COR-L47 (cell line): ENCODE data around the gene MITF.
"Not testable (repeated sequence)": the region's sequence is repeated elsewhere in the genome, so short reads cannot be mapped to it uniquely, and the experiment has no call there.

Experiments
- DNase-seq: peaks from one replicate; lab custom pipeline; 2025; lab: John Stamatoyannopoulos, UW

MITF gene

DNA sequence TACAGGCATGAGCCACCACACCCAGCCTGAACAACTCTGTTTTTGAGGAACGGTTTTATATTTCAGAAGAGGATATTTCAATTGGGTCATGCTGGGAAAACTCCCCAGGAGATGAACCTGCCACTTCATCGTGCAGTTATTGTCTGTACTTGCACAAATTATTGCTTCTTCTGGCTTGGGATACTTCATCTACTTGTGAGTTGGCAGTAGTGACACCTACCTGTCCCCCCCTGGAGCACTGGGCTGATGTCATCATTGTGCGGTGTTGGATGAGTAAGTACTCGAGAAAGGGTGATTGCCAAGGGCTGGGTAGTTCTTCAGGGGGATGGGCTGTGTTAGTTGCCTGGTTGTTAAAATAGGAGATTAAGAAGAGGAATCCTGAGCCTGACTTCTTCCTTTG, 175.1 kb downstream of the MITF start:
- DNase-seq = no peak

DNA sequence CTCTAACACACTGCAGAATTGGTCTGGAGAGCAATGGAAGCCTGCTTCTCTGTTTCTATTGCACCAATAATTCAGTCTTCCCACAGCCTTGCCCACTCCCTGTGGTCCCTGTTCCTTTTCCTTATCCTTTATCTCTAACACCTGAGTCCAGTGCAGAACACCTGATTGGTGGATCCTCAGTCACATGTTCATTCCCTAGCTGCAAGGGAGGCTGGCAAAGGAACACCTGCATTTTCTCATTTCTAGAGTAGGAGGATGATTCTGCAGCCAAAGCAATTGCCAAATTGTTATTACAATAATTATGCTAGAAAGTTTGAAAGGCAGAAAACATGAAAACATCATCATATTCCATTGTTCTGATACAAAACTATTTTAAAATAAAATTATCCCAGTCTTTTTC, 176.5 kb downstream of the MITF start:
- no peak for DNase-seq

DNA sequence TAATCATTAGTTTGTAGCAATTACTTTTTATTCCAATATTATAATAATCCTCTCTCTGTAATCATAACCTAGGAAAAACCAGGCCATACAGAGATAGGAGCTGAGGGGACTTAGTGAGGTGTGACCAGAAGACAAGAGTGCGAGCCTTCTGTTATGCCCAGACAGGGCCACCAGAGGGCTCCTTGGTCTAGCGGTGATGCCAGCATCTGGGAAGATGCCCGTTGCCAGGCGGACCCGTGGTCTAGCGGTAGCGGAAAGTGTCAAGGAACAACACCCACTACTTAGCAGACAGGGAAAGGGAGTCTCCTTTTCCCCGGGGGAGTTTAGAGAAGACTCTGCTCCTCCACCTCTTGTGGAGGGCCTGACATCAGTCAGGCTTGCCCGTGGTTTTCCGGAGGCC, 180.7 kb downstream of the MITF start:
- not testable (repeated sequence) for DNase-seq

DNA sequence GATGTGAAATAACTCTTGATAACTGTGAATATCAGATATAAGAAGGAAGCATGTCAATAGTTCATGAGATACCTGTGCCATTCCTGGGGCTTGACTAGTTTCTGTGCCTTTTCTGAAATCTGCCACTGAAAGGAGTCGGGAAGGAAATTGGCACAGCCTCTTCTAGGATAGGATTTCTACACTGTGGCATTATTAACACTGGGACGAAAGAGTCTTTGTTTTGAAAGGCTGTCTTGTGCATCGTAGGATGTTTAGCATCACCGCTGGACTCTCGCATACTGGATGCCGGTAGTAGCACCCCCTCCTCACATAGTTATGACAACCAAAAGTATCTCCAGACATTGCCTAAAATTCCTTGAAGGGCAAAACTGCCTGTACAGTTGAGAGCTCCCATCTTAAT, 182.4 kb downstream of the MITF start:
- no peak for DNase-seq

DNA sequence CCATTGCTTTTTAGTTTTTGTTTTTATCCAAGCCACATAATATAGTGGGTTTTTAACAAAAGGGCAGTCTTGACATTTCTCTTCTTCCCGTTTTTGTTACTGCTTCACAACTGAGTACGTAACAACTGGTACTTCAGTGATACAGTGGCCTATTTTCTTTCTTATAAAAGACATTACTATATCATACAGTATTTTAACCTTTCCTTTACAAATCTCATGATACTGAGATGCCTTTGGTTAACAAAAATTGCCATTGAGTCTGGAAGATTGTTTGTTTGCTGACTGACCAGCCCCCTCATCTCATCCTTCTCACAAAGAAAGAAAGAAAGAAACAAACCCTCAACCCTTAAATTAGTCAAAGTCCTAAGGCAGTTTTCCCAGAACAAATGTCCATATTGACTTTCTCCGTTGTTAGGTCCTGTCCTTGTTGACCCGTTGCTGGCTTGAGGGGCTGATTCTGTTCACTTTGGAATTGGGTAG, 183.3 kb downstream of the MITF start:
- no peak for DNase-seq

DNA sequence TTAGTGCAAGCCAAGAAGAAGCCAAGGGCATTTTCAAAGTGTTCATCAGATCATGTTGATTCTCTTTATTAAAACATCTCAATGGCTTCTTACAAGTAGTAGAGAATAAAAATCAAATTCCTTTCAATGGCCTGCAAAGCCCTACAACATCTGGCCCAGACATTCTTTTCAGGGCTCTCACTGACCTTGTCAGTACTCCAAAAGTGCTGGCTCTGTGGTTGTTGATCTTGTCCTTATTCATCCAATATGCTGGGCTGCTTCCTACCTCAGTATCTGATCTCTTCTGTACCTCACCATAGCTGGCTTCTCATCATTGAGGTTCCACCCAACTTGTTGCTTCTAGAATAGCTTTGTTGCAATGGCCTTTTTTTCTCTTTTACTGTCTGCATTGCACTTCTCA, 186.2 kb downstream of the MITF start:
- DNase-seq = no peak

DNA sequence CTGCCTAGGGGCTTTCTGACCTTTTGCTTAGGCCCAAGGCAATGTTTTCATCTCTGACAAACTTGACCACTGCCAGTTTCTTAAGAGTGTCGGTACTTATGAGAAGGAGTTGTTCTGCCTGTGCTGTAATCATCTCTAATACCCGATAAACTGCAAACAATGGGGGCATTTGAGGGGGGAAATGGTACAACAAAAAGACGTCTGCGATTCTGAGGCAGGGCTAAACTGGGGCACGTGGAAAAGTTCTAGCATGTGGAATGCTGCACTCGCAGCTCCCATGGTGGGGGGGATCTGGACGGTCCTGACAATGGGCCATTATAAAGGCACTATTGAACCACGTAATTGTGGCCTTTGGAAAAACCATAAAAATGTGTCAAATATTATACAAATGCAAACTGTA, 187.1 kb downstream of the MITF start:
- DNase-seq = no peak

DNA sequence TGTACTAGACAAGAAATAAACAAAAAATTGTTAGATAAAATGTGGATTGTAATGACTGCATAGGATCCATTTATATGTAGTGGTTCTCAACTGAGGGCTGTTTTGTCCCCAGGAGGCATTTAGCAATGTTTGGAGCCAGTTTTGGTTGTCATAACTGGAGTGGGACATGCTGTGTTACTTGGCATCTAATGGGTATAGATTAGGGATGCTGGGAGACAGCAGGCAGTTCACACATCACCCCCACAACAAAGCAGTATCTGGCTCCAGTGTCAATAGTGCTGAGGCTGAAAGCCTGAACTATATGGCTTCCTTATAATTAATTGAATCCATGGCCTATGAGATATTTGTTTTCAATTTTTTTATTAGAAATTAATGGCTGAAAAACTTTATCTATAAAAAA, 188.3 kb downstream of the MITF start:
- no peak for DNase-seq

DNA sequence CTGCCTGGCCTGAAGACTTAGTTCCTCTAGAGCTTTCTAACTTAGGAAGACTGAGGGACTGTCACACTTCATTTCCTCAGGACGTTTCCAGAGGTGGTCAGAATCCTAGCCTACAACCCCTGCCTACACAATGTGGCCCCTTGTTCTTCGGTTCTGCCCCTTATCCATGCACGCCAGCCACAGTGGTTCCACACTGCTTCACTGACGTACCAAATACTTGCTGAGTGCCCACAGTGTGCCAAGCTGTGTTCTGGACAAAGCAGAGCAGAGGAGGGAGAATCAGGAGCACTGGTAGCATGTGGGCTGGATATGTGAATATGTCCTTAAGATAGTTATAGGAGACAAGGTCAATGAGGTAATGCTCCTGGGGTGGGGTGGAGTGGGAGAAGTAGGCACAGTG, 189.8 kb downstream of the MITF start:
- DNase-seq = no peak

DNA sequence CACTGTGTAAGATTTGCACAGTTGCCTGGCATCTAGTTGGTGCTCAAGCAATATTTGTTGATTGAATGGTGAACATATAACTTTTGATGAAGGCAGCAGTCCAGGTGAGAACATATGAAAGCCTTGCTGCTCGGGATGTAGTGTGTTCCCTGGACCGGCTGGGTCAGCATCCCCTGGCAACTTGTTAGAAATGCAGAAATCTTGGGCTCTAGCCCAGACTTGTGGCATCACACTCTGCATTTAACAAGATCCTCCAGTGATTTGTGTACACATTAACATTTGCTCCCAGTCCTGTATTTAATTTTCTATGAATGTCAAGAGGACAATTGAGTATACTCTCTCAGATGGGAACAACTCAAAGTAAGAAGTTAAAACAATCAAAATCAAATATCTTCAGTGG, 191.3 kb downstream of the MITF start:
- no peak for DNase-seq

DNA sequence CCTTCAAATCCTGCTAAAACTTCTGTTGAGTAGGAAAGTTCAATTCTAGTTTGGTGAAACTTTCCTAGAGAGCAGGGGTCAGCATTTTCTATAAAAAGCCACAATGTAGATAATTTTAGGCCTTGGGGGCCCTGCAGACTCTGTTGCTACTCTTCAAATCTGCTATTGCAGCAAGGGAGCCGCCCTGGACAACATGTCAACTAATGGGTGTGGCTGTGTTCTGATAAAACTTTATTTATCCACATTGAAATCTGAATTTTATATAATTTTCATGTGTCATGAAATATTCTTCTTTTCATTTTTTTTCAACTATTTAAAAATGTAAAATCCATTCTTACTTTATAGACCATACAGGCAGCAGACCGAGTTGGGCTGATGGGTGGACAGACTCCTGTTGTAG, 192.8 kb downstream of the MITF start:
- no peak for DNase-seq

DNA sequence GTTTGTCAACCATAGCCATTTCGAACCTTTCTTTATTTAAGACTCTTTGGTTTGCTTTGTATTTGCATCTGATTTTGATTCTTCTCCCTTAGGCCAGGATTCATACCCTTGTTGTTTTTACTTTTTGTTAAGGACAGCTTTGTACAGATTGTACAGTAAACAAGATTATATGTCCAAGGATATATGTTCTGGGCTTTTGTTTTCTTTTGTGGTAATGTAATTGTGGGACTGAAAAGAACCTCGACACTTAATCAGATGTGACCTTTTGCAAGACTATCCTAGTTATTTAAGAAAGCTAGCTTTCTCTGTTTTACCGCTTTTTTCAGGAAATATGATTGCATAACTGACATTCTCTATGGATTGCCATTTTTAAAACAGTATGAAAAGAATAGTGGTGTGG, 193.2 kb downstream of the MITF start:
- no peak for DNase-seq

DNA sequence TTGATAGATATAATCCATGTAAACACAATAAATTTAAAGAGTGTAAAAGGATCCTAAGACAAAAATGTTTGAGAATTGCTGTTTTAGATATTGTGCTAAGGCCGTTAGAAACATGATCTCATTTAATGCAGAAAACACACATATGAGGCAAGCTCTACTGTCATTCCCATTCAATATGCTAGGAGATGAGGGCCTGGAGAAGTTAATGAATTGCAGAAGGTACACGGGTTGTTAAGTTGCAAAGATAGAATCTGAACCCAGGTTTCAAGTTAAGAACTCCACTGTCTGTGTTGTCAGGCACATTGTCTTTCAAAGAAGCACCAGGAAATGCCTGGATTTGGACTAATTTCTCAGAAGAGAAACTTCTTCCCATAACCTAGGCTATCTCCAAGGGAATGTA, 195.1 kb downstream of the MITF start:
- DNase-seq = no peak

DNA sequence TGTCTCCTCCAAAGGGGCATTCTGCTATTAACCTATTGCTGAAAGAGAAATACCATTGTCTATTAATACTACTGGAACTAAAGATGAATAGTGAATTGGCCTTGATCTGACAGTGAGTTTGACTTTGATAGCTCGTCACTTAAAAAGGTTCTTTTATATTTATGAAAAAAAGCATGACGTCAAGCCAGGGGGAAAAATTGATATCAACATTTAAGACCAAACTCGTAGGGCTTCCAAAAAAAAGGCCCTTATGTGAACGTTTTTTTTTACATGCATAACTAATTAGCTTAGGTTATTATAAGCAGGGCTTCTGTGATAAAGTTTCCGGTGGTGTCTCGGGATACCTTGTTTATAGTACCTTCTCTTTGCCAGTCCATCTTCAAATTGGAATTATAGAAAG, 197.0 kb downstream of the MITF start:
- DNase-seq = no peak

DNA sequence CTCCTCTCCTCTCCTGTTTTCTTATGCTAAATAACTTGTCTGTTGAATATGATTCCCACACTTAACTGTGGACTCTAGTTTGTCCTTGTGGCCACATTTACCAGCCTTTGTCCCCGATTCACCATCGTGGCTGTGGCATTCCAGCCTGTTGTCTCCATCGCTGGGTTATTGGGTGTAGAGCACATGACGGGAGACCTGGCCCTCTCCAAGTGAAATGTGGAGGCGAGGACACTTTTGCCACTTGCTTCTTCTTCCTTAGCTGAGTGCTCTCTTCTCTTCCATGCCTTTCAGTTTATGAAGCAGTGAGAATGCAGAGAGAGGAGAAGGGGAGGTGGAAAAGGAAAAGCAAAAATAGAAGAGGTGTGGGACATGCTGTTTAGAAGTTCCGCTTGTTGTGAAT, 198.8 kb downstream of the MITF start:
- DNase-seq = no peak

DNA sequence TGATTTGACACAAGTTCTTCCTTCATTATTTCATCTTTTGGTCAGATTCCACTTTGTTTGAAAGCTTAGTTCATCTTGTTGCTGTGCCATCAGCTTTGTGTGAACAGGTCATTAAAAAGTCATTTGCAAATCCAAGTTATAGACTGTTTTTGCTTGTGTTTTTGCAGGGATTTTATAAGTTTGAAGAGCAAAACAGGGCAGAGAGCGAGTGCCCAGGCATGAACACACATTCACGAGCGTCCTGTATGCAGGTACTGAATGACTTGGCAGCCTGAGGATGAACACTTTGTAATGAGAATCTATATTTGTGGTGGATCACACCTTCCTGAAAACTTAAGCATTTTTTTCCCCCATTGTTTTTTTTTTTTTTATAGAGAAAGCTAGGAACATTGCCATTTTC, 199.7 kb downstream of the MITF start:
- DNase-seq = no peak

DNA sequence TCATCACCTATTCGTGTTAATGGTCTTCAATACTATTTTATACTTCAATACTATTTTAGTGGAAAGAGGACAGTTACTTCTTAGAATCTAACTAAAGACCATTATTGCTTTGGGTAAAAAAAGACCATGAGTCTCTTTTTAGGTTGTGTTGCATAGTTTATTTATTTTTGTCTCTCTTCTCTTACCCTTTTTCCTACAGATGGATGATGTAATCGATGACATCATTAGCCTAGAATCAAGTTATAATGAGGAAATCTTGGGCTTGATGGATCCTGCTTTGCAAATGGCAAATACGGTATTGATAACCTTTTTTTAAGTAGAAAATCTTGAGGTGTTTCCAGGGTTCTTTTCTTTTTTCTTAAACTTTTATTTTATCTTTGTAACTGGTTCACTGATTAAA, 201.8 kb downstream of the MITF start:
- DNase-seq = no peak

DNA sequence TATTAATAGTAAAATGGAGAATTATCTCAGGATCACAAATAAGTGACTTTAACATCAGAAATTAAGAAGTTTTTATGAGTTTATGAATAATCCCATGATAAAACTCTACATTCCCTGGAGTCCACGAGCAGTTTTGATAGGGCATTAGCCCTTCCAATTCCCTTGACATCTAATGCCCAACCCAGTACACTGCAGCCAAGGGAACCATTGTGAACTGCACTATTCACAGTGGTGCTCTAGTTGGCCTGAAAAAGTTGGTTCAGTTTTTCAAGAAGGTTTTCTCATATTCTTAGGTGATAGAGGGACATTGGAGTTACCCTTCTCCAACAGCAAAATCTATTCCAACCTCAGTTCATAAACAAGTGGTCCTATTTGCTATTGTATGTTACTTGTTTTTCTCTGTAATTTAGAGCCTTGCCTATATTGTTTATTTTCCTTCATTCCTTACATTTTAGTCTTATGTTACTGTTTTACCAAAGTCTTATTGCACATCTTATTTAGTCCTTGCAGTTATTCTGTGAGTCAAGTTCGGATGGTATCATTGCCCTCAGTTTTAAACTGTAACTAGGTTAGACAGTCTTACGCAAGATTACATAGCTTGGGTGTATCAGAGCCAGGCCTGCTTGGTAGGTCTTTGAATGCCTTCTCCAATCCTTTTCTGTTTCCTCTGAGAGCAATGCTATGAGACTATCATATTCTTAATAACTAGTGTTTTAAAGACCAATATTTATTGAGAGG, 202.3 kb downstream of the MITF start:
- no peak for DNase-seq

DNA sequence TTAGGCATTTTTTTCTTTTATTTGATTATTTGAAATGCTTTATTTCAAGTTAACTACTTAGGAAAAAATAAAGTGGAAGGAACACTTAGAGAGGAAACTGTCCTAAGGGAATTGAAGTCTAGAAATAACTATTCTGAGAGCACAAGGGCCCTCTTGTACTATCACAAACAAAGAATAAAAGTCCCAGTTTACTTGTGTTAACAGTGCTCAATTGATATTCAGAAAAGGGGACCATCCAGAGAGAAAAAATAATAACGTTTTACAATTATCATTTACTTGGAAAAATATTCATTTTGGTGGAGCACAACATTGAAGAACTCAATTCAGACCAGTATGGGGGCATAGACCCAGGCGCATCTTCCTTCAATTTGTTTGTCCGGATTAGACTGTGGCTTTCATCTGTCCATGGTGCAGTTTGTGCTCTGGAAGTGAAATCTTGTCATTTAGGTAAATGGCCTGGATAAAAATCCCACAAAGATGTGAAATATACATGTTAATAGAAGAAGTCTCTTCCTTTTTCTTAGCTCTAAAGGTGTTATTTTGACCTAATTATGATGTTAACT, 205.7 kb downstream of the MITF start:
- DNase-seq = no peak

DNA sequence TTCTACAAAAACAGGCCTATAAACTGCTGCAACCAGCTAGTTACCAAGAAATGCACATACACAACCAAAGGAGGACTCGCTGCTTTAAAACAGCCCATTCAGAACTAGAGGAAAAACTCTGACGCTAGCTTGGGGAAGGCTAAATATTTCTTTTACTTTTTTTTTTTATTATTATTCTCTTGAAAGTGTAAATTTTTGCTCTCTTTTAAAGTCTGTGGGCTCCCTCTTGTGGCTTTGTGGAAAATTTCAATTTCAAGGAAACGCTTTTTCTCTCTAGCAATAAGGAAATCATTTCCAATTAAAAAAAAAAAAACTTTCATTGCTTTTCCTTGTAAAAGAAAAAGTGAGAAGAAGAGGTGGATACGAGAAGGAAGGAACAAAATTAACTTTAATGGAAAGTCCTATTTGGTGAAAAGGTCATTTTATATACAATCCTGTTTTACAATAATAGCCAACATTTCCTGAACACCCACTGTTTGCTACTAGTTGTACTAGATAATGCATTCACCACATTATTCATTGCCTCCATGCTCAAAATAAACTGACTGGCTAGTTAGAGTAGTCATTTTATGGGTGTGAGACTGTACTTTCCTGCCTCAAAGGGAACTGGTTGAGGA, 209.1 kb downstream of the MITF start:
- DNase-seq = no peak

DNA sequence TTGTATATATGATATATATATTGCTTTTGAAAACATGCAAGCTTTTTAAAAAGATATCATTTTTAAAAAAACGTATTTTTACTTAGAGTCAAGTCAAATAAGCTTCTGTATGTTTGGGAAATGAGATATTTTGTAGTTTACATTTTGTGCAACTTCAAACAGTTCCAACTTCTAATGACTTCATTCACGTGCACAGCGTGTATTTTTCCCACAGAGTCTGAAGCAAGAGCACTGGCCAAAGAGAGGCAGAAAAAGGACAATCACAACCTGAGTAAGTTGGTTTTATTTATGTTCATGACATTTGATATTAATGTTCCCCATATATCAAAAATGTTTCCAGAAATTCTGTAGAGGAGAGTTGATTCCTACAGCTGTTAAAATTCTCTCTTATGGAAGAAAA, 212.4 kb downstream of the MITF start:
- no peak for DNase-seq

DNA sequence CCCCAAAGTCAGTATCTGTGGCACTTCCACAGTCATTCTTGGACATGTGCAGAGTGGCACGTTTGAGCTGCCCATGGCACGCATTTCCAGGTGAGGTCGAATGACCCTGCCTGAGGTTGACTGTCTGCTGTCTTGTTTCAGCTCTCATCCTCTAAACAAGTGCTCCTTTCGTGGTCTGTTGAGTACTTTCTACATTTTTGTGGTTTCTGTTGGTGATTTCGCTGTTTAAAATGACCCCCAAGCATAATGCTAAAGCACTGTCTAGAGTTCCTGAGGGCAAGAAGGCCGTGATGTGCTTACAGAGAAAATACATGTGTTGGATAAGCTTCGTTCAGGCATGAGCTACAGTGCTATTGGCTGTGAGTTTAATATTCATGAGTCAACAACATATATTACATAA, 220.3 kb downstream of the MITF start:
- no peak for DNase-seq

DNA sequence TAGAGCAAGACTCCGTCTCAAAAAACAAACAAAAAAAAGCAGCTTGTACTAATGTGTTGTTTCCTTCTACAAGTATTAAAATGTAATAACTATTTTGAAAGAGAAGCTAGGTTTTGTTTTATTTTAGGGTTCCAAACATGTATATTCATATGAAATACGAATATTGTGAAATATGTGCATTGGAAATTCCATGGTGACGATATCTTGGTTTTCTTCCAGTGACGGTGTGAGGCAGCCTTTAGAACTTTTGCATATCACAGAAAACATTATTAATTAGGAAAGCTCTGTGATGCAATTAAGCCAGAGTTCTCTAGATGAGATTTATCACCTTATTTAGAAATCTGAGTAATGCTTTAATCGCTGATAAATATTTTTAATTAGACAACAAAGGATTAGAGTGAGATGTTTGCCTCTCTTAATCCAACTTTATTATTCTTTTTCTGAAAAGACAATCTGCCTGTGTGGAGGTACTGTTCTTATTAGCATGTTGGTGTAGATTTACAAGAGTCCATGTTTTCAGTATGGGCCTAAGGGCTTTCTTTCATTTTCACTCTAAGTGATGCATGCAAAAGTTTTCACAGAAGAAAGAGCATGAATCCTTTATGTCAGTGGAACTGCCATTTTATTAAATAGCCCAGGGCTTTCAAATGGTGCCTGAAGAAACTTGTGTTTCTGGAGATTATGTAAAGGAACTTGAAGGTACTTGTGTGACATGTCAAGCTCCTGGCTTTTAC, 222.6 kb downstream of the MITF start:
- DNase-seq = no peak
